SKM-1 treated with dmso at 0.1 percent for 144 hours (cell line): ENCODE measurements around the gene GEMIN2.
A peak's percentile ranks its signal among the peaks of the same experiment; 100 is the strongest.
"Not testable (repeated sequence)": the region's sequence is repeated elsewhere in the genome, so short reads cannot be mapped to it uniquely, and the experiment has no call there.

Source experiments
- DNase-seq: peaks from one replicate; lab custom pipeline; 2025; ENCODE audit not compliant: unreplicated experiment; lab: John Stamatoyannopoulos, UW

The GEMIN2 gene

GRCh38 chr14:39109893-39110715 is 4.0 kb upstream of the GEMIN2 start:
- no peak for DNase-seq

DNA sequence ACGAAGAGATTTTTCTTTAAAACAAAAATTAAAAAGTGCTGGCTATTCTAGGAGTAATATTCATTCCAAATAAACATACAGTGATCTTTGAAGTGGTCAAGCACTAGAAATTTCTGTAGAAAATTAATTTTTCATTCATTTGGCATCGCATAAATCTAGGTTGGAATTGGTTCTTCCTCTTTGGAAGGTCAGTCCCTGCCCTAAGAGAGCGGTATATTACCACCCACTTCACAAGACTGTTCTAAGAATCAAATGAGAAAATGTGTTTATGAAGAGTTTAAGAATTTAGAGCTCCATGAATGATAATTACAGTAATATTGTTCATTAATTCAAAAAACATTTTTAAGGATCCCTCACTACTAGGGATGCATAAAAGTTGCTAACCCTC is 444 bp upstream of the GEMIN2 start:
- DNase-seq = no peak

DNA sequence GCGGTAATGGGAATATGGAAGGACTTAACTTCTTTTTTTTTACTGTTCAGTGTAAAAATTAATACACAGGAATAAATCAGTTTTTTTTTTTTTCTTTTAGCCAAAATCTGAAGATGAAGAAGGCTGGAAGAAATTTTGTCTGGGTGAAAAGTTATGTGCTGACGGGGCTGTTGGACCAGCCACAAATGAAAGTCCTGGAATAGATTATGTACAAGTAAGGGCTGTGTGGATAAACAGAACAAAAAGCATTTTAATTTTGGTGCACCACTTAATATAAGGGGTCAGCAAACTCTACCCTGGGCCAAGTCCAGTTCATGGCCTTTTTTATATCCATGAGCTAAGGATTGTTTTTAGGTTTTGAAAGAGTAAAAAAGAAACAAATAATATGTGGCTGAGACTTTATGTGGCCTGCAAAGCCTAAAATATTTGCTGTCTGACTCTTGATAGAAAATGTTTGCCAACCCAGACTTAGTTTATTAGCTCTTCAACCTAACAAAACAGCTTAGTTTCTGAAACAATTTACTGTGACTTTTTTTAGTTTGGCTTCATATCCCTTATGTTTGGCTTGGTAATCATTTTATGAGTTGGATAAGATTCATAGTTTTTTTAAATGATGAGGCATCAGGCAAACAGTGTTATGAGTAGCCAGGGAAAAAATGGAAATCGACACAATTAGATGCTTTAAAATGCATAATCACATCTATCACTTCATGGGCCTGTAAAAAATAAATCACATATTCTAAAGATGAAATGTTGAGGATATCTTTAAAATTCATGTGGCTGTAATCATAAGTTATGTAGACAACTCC is 8.4 kb downstream of the GEMIN2 start:
- no peak for DNase-seq

DNA sequence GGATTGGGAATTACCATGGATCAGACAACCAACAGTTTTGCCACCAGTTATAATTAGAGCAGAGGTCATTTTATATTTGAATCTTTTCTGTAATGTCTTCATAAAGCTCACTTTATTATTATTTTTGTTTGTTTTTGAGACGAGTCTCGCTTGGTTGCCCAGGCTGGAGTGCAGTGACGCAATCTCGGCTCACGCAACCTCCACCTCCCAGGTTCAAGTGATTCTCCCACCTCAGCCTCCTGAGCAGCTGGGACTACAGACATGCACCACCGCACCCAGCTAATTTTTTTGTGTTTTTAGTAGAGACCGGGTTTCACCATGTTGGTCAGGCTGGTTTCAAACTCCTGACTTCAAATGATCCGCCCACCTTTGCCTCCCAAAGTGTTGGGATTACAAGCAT is 23.7 kb downstream of the GEMIN2 start:
- DNase-seq = not testable (repeated sequence)

DNA sequence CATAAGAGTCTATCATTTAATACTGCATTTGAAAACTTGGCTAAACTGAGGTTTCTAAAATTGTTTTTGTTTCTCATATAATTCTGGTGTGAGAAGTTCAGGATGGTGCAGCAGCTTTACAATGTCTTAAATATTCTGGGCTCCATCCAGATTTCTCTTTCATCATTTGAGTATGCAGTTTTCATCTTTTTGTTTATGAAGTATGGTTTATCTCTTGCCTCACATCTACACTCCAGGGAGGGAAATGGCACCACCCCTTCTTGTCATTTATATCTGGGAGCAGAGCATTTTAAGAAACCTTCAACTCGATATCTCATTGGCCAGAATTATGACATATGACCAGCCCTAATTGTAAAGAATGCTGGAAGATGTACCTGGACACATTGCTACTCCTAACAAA is 24.3 kb downstream of the GEMIN2 start:
- no peak for DNase-seq

GRCh38 chr14:39140170-39140569 is 26.0 kb downstream of the GEMIN2 start:
- no peak for DNase-seq

GRCh38 chr14:39141623-39142022 is 27.5 kb downstream of the GEMIN2 start:
- not testable (repeated sequence) for DNase-seq

- DNase-seq = not testable (repeated sequence)
These were observed 29.1 kb downstream of the GEMIN2 start for GRCh38 chr14:39143226-39143625.

GRCh38 chr14:39145266-39145966 is 31.3 kb downstream of the GEMIN2 start:
- no peak for DNase-seq

DNA sequence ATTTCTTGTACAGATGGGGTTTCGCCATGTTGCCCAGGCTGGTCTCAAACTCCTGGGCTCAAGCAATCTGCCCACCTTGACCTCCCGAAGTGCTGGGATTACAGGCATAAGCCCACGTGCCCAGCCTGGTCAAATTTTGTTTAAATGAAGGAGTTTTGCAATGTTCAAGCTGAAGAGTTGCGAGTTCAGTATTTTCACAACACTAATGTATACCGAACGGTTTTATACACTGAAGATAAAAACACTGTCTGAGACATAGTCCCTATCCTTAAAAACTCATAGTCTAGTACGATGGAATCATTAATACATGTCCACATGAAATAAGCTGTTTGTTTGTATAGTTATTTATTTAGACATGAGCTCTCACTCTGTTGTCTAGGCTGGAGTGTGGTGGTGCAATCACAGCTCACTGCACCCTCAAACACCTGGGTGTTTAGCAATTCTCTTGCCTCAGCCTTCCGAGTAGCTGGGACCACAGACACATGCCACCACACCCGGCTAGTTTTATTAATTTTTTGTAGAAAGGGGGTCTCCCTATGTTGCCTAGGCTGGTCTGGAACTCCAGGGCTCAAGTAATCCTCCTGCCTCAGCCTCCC is 40.6 kb downstream of the GEMIN2 start:
- no peak for DNase-seq

GRCh38 chr14:39157491-39157890 is 43.4 kb downstream of the GEMIN2 start:
- DNase-seq = no peak

GRCh38 chr14:39158222-39158858 is 44.2 kb downstream of the GEMIN2 start:
- DNase-seq = no peak

- no peak for DNase-seq
These were observed 46.4 kb downstream of the GEMIN2 start for GRCh38 chr14:39160494-39160893.

DNA sequence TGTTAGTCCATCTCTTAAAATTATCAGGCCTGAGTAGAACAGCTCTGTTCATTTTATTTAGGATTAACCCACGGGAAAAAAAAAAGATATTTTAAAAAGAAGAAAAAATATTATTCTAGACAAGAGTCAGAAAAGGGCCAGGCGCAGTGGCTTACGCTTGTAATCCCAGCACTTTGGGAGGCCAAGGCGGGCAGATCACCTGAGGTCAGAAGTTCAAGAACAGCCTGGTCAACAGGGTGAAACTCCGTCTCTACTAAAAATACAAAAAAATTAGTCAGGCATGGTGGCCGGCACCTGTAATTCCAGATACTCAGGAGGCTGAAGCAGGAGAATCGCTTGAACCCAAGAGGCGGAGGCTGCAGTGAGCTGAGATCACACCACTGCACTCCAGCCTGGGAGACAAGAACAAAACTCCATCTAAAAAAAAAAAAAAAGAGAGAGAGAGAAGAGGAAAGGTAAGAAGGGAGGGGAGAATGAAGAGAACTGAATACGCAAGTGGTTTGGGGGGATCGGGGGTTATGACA is 53.7 kb downstream of the GEMIN2 start:
- DNase-seq = not testable (repeated sequence)

- no peak for DNase-seq
These were observed 54.5 kb downstream of the GEMIN2 start for GRCh38 chr14:39168591-39168990.

DNA sequence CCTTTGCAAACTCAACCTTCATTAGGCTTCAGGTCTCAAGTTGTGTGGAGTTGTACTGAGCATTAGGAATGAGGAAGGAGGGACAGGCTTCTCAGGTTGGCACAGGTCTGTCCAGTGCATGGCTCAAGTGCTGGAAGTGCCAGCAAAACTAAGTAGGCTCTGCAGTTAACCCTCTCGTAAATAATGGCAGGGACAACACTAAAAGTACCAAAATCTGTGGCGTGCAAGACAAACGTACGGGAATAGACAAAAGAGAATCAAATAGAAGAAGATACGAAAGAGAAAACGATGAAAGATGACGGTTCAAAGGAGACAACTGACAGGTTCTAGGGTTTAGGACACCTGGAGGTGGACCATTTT is 55.4 kb downstream of the GEMIN2 start:
- DNase-seq = no peak

GRCh38 chr14:39173198-39173597 is 59.1 kb downstream of the GEMIN2 start:
- no peak for DNase-seq

- DNase-seq = peak; percentile 93
These were observed 60.7 kb downstream of the GEMIN2 start, which contains the start of gene PNN for GRCh38 chr14:39174560-39175444. Gene PNN (plus strand): TSS chr14:39175254. CDS start chr14:39175280, 26 bp downstream.

- peak; percentile 27 for DNase-seq
These were observed 61.5 kb downstream of the GEMIN2 start for GRCh38 chr14:39175445-39176262.
